22Rv1 (cell line): ENCODE data around the gene CFAP99.

Experiments
- ZFX ChIP-seq: fragments of 450-650 bp; IDR thresholded peaks from 2 replicates; pipeline ENCODE4 v1.6.1; 2017; ENCODE audit warnings: antibody characterized with exemption, borderline replicate concordance
- TF ChIP-seq, protein P1 (sequence below): fragments of 450-650 bp; IDR thresholded peaks from 2 replicates; pipeline ENCODE4 v1.5.1; 2017; ENCODE audit warnings: mild to moderate bottlenecking

- TF ChIP-seq, protein P1, sequence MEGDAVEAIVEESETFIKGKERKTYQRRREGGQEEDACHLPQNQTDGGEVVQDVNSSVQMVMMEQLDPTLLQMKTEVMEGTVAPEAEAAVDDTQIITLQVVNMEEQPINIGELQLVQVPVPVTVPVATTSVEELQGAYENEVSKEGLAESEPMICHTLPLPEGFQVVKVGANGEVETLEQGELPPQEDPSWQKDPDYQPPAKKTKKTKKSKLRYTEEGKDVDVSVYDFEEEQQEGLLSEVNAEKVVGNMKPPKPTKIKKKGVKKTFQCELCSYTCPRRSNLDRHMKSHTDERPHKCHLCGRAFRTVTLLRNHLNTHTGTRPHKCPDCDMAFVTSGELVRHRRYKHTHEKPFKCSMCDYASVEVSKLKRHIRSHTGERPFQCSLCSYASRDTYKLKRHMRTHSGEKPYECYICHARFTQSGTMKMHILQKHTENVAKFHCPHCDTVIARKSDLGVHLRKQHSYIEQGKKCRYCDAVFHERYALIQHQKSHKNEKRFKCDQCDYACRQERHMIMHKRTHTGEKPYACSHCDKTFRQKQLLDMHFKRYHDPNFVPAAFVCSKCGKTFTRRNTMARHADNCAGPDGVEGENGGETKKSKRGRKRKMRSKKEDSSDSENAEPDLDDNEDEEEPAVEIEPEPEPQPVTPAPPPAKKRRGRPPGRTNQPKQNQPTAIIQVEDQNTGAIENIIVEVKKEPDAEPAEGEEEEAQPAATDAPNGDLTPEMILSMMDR: no peak
- no peak for TF ChIP-seq ZFX
Observed at GRCh38 chr4:2468456-2469191, 49.9 kb downstream of the CFAP99 start, which contains the start of gene RNF4.
